Panc1 (cell line): Measurements from ENCODE around the gene GRAMD4. TPM values are rescaled to one million over a fixed set of nuclear protein-coding genes. Genes with fewer than 3 reads are reported as not detected.

ENCODE experiments used
- ATAC-seq: fragments of 200-7000 bp; cut with Tn5 transposase; 2 replicates; pipeline ENCODE4 v1.9.1; 2020; ENCODE audit warnings: mild to moderate bottlenecking, moderate library complexity
- BruUV-seq: library from RNA; stranded (reverse); fragments of 400-500 nt; replicated peaks from 2 replicates; lab custom pipeline; 2021; lab: Mats Ljungman, UMichigan
- CTCF ChIA-PET: fragments of 300-600 bp; sonication (Branson Sonifier 250); formaldehyde crosslinking; loops from one replicate; lab custom pipeline; 2022; ENCODE audit warnings: antibody characterized with exemption; lab: Charles Lee
- POLR2A ChIA-PET: fragments of 300-600 bp; sonication (Branson Sonifier 250); formaldehyde crosslinking; loops from one replicate; lab custom pipeline; 2022; ENCODE audit warnings: antibody characterized with exemption; lab: Charles Lee
- DNase-seq: peaks from one replicate; pipeline ENCODE4 v3.0.0-alpha.2; 2010; ENCODE audit warnings: low read depth, low spot score
- H3K27ac ChIP-seq: 2 replicates; pipeline ENCODE4 v1.5.1; 2011; ENCODE audit warnings: mild to moderate bottlenecking, low read length, inconsistent platforms
- H3K27me3 ChIP-seq: fragments of 200-500 bp; sonication (Bioruptor generic); 2 replicates; pipeline ENCODE4 v1.6.0; 2014; ENCODE audit warnings: low read length, inconsistent platforms; ENCODE audit not compliant: control insufficient read depth, insufficient read depth
- H3K36me3 ChIP-seq: fragments of 200-500 bp; sonication (Bioruptor generic); 2 replicates; pipeline ENCODE4 v1.5.1; 2014; ENCODE audit warnings: inconsistent platforms, mild to moderate bottlenecking, low read length, moderate library complexity; ENCODE audit not compliant: control insufficient read depth, insufficient read depth
- H3K4me1 ChIP-seq: 2 replicates; pipeline ENCODE4 v1.5.1; 2011; ENCODE audit warnings: inconsistent platforms, mild to moderate bottlenecking, low read length, moderate library complexity; ENCODE audit not compliant: control insufficient read depth, insufficient read depth
- H3K4me3 ChIP-seq, 2 experiments: 2 replicates each; pipeline ENCODE4 v1.5.1; 2011 to 2012; ENCODE audit warnings: low read depth in 2 of 2, low read length in 2 of 2, mild to moderate bottlenecking in 2 of 2, inconsistent platforms in 1 of 2, moderate library complexity in 1 of 2
- H3K9me3 ChIP-seq: fragments of 200-500 bp; sonication (Bioruptor generic); 2 replicates; pipeline ENCODE4 v1.5.1; 2014; ENCODE audit warnings: low read depth, mild to moderate bottlenecking, inconsistent platforms, low read length, moderate library complexity; ENCODE audit not compliant: control insufficient read depth, insufficient read depth
- POLR2AphosphoS5 ChIP-seq: IDR thresholded peaks from 2 replicates; pipeline ENCODE4 v1.6.1; 2012; ENCODE audit warnings: mild to moderate bottlenecking, low read depth, low read length, moderate library complexity
- SIN3A ChIP-seq: IDR thresholded peaks from 2 replicates; pipeline ENCODE4 v1.6.1; 2012; ENCODE audit warnings: low read depth, mild to moderate bottlenecking, low read length, moderate library complexity, borderline replicate concordance; ENCODE audit not compliant: insufficient read depth
- TCF7L2 ChIP-seq: IDR thresholded peaks from 2 replicates; pipeline ENCODE4 v1.6.1; 2011; ENCODE audit warnings: mild to moderate bottlenecking, low read depth, low read length, inconsistent platforms
- in situ Hi-C: cut with HindIII; loops from 2 replicates; pipeline ENCODE4 v1.10.0; 2016; ENCODE audit warnings: low sequenced_read_pairs, low pct_unique_long_range_greater_than_20kb
- intact Hi-C: fragments of 100-400 bp; cut with micrococcal nuclease; formaldehyde crosslinking; loops from one replicate; pipeline ENCODE4 v1.10.0; 2022; ENCODE audit not compliant: unreplicated experiment
- total RNA-seq: library from RNA; stranded (reverse); gene quantifications from one replicate; pipeline ENCODE4 v1.2.1, GENCODE V29; 2021; ENCODE audit not compliant: unreplicated experiment
- TF ChIP-seq, protein P1 (sequence below): fragments of 450-650 bp; IDR thresholded peaks from 2 replicates; pipeline ENCODE4 v1.5.1; 2017; ENCODE audit warnings: mild to moderate bottlenecking
- TF ChIP-seq, protein P2 (sequence below), 2 experiments: IDR thresholded peaks; 2 replicates each; pipeline ENCODE4 v1.6.1; 2011 to 2012; ENCODE audit warnings: low read depth in 2 of 2, control low read depth in 1 of 2, low read length in 1 of 2, mild to moderate bottlenecking in 1 of 2, moderate library complexity in 1 of 2; ENCODE audit not compliant: insufficient read depth in 1 of 2

The GRAMD4 gene
- total RNA-seq, 1 experiment from 2014 or later, result 30.8 TPM

DNA sequence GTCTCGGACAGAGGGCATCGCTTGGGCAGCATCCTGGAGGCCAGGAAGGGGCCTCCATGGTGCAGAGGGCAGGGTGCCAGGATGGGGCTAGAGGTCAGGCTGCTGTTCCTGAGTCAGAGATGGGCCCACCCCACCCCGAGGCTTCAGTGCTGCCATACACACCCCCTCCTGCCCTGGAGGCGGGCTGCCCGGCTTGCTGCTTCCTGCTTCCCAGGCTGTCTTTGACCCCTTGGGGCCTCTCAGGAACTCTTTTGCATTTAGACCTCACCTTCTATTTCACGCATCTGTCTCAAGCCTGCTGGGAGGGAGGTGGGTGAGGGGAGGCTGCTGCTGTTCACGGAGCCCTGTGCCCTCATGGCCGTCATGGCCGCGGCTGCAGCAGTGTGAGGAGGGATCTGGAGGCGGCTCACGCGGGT lies 6.6 kb upstream of the GRAMD4 start:
- Histone ChIP-seq H3K9me3 (no peaks in the 10 kb centered on the region), H3K27ac (no peak overlapping the region), H3K4me3 (no peak overlapping the region), H3K4me1 (no peaks in the 10 kb centered on the region), H3K27me3 (no peaks in the 10 kb centered on the region), H3K36me3 (no peaks in the 10 kb centered on the region)
- intact Hi-C loops (no loop called here), in situ Hi-C loops (no loop called here)
- no peak for ATAC-seq
- no peak for DNase-seq
- no TSS peak for BruUV-seq
- POLR2A ChIA-PET, result no interaction called here
- TF ChIP-seq, protein P1, sequence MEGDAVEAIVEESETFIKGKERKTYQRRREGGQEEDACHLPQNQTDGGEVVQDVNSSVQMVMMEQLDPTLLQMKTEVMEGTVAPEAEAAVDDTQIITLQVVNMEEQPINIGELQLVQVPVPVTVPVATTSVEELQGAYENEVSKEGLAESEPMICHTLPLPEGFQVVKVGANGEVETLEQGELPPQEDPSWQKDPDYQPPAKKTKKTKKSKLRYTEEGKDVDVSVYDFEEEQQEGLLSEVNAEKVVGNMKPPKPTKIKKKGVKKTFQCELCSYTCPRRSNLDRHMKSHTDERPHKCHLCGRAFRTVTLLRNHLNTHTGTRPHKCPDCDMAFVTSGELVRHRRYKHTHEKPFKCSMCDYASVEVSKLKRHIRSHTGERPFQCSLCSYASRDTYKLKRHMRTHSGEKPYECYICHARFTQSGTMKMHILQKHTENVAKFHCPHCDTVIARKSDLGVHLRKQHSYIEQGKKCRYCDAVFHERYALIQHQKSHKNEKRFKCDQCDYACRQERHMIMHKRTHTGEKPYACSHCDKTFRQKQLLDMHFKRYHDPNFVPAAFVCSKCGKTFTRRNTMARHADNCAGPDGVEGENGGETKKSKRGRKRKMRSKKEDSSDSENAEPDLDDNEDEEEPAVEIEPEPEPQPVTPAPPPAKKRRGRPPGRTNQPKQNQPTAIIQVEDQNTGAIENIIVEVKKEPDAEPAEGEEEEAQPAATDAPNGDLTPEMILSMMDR, result no peak
- TF ChIP-seq TCF7L2 (no peak), POLR2AphosphoS5 (no peak), SIN3A (no peak)
- TF ChIP-seq, protein P2, sequence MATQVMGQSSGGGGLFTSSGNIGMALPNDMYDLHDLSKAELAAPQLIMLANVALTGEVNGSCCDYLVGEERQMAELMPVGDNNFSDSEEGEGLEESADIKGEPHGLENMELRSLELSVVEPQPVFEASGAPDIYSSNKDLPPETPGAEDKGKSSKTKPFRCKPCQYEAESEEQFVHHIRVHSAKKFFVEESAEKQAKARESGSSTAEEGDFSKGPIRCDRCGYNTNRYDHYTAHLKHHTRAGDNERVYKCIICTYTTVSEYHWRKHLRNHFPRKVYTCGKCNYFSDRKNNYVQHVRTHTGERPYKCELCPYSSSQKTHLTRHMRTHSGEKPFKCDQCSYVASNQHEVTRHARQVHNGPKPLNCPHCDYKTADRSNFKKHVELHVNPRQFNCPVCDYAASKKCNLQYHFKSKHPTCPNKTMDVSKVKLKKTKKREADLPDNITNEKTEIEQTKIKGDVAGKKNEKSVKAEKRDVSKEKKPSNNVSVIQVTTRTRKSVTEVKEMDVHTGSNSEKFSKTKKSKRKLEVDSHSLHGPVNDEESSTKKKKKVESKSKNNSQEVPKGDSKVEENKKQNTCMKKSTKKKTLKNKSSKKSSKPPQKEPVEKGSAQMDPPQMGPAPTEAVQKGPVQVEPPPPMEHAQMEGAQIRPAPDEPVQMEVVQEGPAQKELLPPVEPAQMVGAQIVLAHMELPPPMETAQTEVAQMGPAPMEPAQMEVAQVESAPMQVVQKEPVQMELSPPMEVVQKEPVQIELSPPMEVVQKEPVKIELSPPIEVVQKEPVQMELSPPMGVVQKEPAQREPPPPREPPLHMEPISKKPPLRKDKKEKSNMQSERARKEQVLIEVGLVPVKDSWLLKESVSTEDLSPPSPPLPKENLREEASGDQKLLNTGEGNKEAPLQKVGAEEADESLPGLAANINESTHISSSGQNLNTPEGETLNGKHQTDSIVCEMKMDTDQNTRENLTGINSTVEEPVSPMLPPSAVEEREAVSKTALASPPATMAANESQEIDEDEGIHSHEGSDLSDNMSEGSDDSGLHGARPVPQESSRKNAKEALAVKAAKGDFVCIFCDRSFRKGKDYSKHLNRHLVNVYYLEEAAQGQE (IDR thresholded peaks at IDR 0.05; ENCODE audit: insufficient read depth in 1 of 2, low read depth in 2 of 2, low read length in 1 of 2), result no peak
- CTCF ChIA-PET, result no interaction called here

DNA sequence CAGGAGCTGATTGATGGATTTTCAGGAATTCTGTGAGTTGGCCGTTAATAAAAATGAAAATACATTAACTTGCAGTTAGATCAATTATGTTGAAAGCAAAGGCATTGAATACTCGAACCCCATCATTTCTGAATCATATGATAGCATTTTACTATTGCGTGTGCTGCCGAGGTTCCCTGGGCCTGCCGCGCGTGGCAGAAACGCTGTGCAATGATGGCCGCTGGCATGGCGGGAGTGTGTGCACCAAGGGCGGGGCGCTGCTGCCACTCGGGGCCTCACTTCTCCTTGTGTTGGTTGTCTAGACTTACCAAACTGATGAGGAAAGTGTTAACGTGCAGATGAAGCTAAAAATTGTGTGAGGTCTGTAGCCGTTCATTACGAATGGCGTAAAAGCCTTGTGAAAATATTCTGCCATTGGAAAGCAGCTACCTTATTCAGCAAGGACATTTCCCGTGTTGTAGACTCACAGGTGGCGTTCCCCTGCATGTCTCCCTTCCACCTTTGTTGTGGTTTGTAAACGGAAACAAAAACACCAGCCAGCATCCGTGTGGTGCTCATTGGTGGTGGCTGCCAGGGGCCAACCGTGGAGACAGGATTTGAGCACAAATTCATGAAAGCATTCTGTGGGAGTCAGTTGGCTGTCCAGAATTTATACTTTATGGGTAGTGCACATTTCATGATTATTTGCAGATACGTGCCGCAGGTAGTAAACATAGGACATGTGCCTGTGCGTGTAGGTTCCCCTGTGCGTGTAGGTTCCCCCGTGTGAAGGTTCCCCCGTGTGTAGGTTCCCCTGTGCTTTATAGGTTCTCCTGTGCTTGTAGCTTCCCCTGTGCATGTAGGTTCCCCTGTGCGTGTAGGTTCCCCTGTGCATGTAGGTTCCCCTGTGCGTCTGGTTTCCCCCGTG lies 5.9 kb upstream of the GRAMD4 start:
- TF ChIP-seq, protein P1, result no peak
- no peak for TF ChIP-seq SIN3A
- TF ChIP-seq TCF7L2, result no peak
- TF ChIP-seq, protein P2 (IDR thresholded peaks at IDR 0.05; ENCODE audit: insufficient read depth in 1 of 2, low read depth in 2 of 2, low read length in 1 of 2), result no peak
- no peak for TF ChIP-seq POLR2AphosphoS5
- Histone ChIP-seq H3K27me3 (no peaks in the 10 kb centered on the region), H3K4me3 (no peak overlapping the region), H3K4me1 (no peaks in the 10 kb centered on the region), H3K9me3 (no peaks in the 10 kb centered on the region), H3K27ac (no peak overlapping the region), H3K36me3 (no peaks in the 10 kb centered on the region)
- no peak for ATAC-seq
- no TSS peak for BruUV-seq
- DNase-seq, result no peak
- ChIA-PET POLR2A (no interaction called here), CTCF (no interaction called here)
- intact Hi-C loops, result no loop called here
- in situ Hi-C loops, result no loop called here
